Stimulated activated CD4-positive, alpha-beta T cell treated with anti-CD3 and anti-CD28 coated beads, Interleukin-4, amount 100 ng/mL, for 48 hours (primary cell): ENCODE data around the gene DNAJC27.
"Not testable (repeated sequence)": the region's sequence is repeated elsewhere in the genome, so short reads cannot be mapped to it uniquely, and the experiment has no call there.

Source experiments
- DNase-seq, 2 donors: peaks; one replicate each; pipeline ENCODE4 v3.0.0-alpha.2; 2020; ENCODE audit warnings: low read depth in 2 of 2

Gene DNAJC27

DNA sequence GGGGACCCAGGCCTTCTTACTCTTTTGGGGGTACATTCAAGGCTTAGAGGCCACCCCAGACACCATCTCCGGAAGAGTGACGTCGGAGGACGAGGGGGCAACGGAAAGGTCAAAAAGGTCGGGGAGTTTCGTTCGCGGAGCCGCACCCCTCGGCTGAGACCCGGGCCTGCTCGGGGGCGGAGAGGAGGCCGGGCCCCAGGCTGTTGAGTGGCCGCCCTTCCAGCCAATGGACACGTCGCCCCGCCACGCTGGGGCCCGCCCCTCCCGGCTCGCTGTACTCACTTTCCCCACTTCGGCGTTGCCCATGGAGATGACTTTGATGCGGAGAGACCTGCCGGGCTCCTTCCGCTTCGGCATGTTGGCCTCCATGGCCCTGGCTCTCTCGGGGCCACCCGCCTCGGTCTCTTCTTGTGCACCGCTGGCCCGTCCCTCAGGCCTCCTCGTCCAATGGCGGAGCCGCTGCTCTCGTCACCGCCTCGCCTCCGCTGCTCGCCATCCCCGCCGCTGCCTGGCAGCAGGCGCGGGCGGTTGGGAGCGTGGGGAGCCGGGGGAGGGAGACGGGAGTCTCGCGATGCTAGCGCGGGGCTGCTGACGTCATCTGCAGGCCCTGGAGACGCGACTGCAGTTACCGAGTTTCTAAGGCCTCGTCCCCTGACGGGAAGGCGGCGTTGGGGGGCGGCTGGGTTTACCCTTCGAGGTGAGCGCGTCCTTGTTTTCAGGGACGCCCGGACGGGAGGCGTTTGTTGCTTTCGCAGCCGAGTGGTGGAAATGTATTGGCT, at the start of gene DNAJC27:
Gene DNAJC27 (minus strand): TSS at position 420 of the 779 bp plus-strand sequence. CDS start 51 bp downstream, at position 369.
- peak; percentile 96 to 97 for DNase-seq

DNA sequence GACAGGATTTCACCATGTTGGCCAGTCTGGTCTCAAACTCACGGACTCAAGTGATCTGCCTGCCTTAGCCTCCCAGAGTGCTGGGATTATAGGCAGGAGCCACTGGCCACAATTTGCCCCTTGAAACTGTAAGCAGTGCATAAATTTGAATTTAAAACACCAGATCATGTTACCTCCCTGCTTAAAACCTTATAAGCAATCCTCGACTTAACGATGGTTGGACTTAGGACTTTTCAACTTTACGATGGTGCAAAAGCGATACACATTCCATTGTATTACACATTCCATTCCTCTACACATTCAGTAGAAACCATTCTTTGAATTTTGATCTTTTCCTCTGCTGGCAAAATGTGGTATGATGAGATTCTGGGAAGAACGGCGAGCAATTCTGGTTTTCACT, 46.9 kb upstream of the DNAJC27 start:
- DNase-seq, result no peak

- DNase-seq, result no peak
These were observed 42.9 kb upstream of the DNAJC27 start for GRCh38 chr2:25014631-25015030.

GRCh38 chr2:25011342-25011741, 39.6 kb upstream of the DNAJC27 start:
- DNase-seq, result not testable (repeated sequence)

DNA sequence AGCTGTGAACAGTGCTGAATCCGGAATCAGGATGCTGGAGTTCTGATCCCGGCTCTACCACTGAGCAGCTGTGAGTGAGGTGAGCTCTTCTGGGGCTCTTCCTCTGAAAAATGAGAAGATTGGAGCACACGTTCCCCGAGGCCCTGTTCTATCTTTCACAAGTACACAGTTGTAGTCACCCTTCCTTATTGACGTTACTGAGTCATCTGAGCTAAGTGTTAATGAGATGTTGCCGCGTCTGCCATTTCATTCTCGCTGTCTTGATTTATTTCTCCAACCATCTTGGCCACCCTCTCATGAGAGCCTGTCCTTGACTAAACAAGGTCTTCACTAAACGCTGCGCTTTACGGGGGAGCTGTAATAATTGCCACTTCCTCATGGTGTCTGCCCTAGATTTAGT, 38.2 kb upstream of the DNAJC27 start:
- no peak for DNase-seq

DNA sequence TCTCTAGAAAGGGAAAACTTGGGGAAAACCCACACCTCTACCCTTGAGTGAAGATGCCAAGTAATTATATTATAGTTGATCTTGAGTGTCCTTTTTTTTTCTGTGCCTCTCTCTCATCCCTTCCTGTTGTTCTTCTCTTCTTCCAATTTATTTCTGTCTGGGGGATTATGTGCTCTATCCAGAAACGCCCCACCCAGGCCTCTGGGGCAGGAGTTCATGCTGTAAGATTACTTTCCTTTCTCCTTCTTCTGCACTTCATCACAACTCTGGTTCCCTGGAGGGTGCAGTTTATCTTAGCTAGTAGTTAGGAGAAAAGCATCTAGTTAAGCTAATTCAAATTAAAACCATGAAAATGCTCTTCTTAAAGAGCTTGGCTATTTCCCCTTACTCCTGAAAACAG, 30.3 kb upstream of the DNAJC27 start:
- DNase-seq, result no peak

- no peak for DNase-seq
These were observed 29.5 kb upstream of the DNAJC27 start for GRCh38 chr2:25001325-25001637.

DNA sequence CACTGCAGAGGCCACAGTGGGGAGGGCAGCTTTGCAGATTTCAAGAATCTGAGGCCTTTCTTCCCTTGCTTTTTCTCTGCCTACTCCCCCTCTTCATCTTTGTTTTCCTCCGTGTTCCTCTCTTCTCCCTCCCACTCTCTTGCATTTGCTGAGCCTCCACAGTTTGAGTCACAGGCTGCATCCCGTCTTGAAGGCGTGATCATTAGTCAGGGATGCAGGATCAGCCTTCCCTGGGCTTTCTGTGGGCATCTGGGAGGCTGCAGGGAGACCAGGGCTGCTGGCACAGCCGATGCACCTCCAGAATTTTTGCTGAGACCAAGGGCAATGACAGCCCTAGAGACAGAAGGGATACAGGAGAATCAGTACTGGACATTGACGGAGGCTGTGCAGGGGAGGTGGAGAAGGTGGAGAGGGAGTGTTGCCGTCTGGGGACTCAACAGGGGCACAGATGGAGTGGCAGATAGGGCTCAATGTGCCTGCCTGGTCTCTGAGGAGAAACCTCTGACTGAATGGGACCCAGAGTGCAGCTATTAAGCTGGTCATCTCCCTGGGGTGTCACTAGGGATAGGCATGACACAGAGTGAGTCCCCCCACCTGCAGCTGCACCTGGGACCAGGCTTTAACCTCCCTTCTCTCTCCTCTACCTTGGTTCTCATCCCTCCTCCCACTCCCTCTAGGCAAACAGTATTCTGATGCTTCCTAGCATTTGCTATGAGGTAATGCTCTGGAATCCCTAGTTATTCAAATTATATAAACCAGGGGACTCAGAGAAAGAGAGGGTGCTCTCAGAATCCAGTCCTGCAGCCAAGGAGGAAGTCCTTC, 29.0 kb upstream of the DNAJC27 start:
- DNase-seq, result no peak

DNA sequence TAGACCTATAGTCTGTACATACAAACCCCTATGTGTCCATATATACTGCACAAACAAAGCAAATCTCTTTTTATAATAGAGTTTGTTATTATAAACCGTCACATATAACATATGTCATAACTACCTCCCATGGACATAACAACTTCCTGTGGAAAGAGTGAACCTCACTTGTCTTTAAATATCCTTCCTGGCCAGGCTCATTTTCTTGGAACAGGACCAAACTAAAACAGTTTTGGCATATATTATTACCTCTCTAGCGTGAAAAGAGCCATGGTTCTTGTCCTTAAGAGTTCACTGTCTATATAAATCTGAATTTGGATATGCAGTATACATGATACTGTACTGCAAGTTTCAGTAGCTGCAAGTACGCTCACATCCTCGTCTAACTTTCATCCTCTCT, 28.3 kb upstream of the DNAJC27 start:
- no peak for DNase-seq

GRCh38 chr2:24999097-24999496, 27.3 kb upstream of the DNAJC27 start:
- DNase-seq, result not testable (repeated sequence)

GRCh38 chr2:24994146-24994724, 22.5 kb upstream of the DNAJC27 start:
- no peak for DNase-seq

GRCh38 chr2:24993406-24994145, 21.8 kb upstream of the DNAJC27 start:
- no peak for DNase-seq

- DNase-seq, result no peak
These were observed 14.6 kb upstream of the DNAJC27 start for GRCh38 chr2:24986372-24986771.

GRCh38 chr2:24985511-24985910, 13.8 kb upstream of the DNAJC27 start:
- no peak for DNase-seq

- DNase-seq, result no peak
These were observed 13.2 kb upstream of the DNAJC27 start for GRCh38 chr2:24984912-24985311.

DNA sequence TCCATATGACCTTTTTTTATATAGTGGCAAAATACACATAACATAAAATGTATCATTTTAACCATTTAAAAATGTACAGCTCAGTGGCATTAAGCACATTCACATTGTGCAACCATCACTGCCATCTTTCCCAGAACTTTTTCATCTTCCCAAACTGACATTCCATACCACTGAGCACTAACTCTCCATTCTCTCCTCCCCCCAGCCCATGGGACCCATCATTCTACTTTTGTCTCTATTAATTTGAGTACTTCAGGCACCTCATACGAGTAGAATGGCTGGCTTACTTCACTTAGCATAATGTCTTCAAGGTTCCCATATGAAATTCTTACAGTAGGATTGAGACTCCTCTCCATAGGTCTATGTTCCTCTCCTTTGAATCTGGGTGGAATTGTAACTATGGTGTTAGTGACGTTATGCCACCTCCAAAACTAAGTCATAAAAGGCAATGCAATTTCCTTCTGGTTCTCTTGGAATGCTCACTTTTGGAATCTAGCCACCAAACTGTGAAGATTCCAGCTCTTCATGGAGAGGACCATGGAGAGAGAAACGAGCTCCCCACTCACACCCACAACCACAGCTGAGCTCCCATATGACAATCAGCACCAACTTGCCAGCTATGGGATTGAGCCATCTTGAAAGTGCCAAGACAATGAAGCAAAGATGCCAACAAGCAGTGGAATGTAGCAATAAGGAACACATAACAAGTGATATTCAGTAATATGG, 9.8 kb upstream of the DNAJC27 start:
- no peak for DNase-seq

GRCh38 chr2:24978661-24979060, 6.9 kb upstream of the DNAJC27 start:
- no peak for DNase-seq

GRCh38 chr2:24977631-24978030, 5.9 kb upstream of the DNAJC27 start:
- no peak for DNase-seq

- DNase-seq, result no peak
These were observed 2.1 kb upstream of the DNAJC27 start for GRCh38 chr2:24973812-24974211.

GRCh38 chr2:24972315-24972961, 683 bp upstream of the DNAJC27 start:
- DNase-seq, result peak; percentile 8 to 14

GRCh38 chr2:24971286-24971535, 544 bp downstream of the DNAJC27 start:
- DNase-seq, result peak; percentile 12 to 27
